ENCODE measurements around the gene NAGLU.

NAGLU gene

GRCh38 chr17:42571435-42572225 lies 35.6 kb downstream of the NAGLU start:
- Histone ChIP-seq H3K27me3 (ENCODE audit: low read length) (no peaks in the 10 kb centered on the region), H3K9me2 (replicated peaks; ENCODE audit: insufficient read depth, low read length) (no peaks in the 10 kb centered on the region), H2AFZ (ENCODE audit: low read depth, low read length, severe bottlenecking) (no peak overlapping the region), H3K9ac (ENCODE audit: low read length) (no peak overlapping the region), H3K79me2 (ENCODE audit: insufficient read depth, low read length) (peaks cover 15% of the 10 kb centered on the region), H3K4me2 (ENCODE audit: low read depth, low read length, poor library complexity, severe bottlenecking) (no peak overlapping the region), H3K27ac (ENCODE audit: low read depth, low read length) (no peak overlapping the region), H4K20me1 (ENCODE audit: low read depth, low read length) (no peaks in the 10 kb centered on the region), H3K9me3 (ENCODE audit: insufficient read depth, low read length) (no peaks in the 10 kb centered on the region), H3K36me3 (ENCODE audit: low read length) (peaks cover 17% of the 10 kb centered on the region; the same call in 1 of the 2 replicates), H3K4me3 (ENCODE audit: insufficient read depth, low read length, poor library complexity, severe bottlenecking) (no peak overlapping the region), H3F3A (ENCODE audit: insufficient read depth) (peaks cover 25% of the 10 kb centered on the region; the same call in 1 of the 2 replicates)
- TF ChIP-seq CTCF (IDR thresholded peaks at IDR 0.05; ENCODE audit: insufficient read depth, low read length, poor library complexity, severe bottlenecking) (no peak), EZH2phosphoT487 (conservative IDR thresholded peaks at IDR 0.05; ENCODE audit: low read length) (no peak)

GRCh38 chr17:42573095-42573494 lies 37.1 kb downstream of the NAGLU start:
- no peak overlapping the region for H3K4me3 ChIP-seq (ENCODE audit: insufficient read depth, low read length, poor library complexity, severe bottlenecking)
- peaks cover 17% of the 10 kb centered on the region; the same call in 1 of the 2 replicates for H3K36me3 ChIP-seq (ENCODE audit: low read length)
- H3K9me3 ChIP-seq (ENCODE audit: insufficient read depth, low read length) = no peaks in the 10 kb centered on the region
- H3K27ac ChIP-seq (ENCODE audit: low read depth, low read length) = no peak overlapping the region
- no peak overlapping the region for H2AFZ ChIP-seq (ENCODE audit: low read depth, low read length, severe bottlenecking)
- H3F3A ChIP-seq (ENCODE audit: insufficient read depth) = peaks cover 30% of the 10 kb centered on the region
- H3K9me2 ChIP-seq (replicated peaks; ENCODE audit: insufficient read depth, low read length) = no peaks in the 10 kb centered on the region
- TF ChIP-seq CTCF (IDR thresholded peaks at IDR 0.05; ENCODE audit: insufficient read depth, low read length, poor library complexity, severe bottlenecking) (no peak), EZH2phosphoT487 (conservative IDR thresholded peaks at IDR 0.05; ENCODE audit: low read length) (no peak)
- H3K79me2 ChIP-seq (ENCODE audit: insufficient read depth, low read length) = peaks cover 12% of the 10 kb centered on the region; the same call in 1 of the 2 replicates
- no peaks in the 10 kb centered on the region for H3K27me3 ChIP-seq (ENCODE audit: low read length)
- no peak overlapping the region for H3K4me2 ChIP-seq (ENCODE audit: low read depth, low read length, poor library complexity, severe bottlenecking)
- no peak overlapping the region for H3K9ac ChIP-seq (ENCODE audit: low read length)
- H4K20me1 ChIP-seq (ENCODE audit: low read depth, low read length) = no peaks in the 10 kb centered on the region

GRCh38 chr17:42574463-42574862 lies 38.4 kb downstream of the NAGLU start:
- H2AFZ ChIP-seq (ENCODE audit: low read depth, low read length, severe bottlenecking) = no peak overlapping the region
- no peak overlapping the region for H3K27ac ChIP-seq (ENCODE audit: low read depth, low read length)
- peaks cover 42% of the 10 kb centered on the region for H3F3A ChIP-seq (ENCODE audit: insufficient read depth)
- no peaks in the 10 kb centered on the region for H3K9me3 ChIP-seq (ENCODE audit: insufficient read depth, low read length)
- H3K9ac ChIP-seq (ENCODE audit: low read length) = no peak overlapping the region
- H3K36me3 ChIP-seq (ENCODE audit: low read length) = peaks cover 17% of the 10 kb centered on the region; the same call in 1 of the 2 replicates
- H4K20me1 ChIP-seq (ENCODE audit: low read depth, low read length) = no peaks in the 10 kb centered on the region
- TF ChIP-seq EZH2phosphoT487 (conservative IDR thresholded peaks at IDR 0.05; ENCODE audit: low read length) = no peak
- no peak for TF ChIP-seq CTCF (IDR thresholded peaks at IDR 0.05; ENCODE audit: insufficient read depth, low read length, poor library complexity, severe bottlenecking)
- peaks cover 7% of the 10 kb centered on the region; the same call in 1 of the 2 replicates for H3K79me2 ChIP-seq (ENCODE audit: insufficient read depth, low read length)
- H3K4me2 ChIP-seq (ENCODE audit: low read depth, low read length, poor library complexity, severe bottlenecking) = no peak overlapping the region
- H3K9me2 ChIP-seq (replicated peaks; ENCODE audit: insufficient read depth, low read length) = no peaks in the 10 kb centered on the region
- H3K4me3 ChIP-seq (ENCODE audit: insufficient read depth, low read length, poor library complexity, severe bottlenecking) = no peak overlapping the region
- no peaks in the 10 kb centered on the region for H3K27me3 ChIP-seq (ENCODE audit: low read length)

All from SU-DHL-6 (cell line).